ENCODE measurements around the gene NFATC3.

The NFATC3 gene

DNA sequence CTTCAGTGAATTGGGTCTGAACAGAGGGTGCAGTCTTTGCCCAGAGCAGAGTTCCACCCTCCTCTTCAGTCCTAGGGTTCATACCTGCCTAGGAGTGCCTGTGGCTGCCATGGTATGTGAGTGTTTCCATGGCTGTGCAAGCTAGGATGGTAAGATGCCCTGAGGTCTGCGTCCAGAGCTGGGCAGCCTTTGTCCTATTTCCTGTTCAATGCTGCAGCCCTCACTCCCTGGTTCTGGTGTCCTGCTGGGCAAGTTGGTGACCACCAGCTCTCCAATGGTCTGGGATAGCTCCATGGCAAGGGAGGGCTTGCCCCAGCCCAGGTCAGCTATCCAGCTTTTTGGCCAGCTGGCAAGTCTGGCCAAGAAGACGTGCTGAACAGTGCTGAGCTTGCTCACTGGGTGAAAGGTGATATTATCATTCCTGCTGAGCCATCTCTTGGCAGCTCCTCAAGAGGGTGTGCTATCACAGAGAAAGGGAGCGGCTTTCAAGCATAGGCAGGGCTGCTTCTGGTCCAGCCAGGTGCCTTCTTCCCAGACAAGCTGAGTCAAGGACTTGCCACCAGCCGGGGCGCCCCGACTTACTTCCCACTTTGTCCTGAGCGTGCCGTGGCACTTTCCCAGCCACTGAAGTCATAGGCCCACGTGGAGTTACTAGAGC lies 13.0 kb upstream of the NFATC3 start:
- no peak for DNase-seq (ENCODE audit: low spot score)

DNA sequence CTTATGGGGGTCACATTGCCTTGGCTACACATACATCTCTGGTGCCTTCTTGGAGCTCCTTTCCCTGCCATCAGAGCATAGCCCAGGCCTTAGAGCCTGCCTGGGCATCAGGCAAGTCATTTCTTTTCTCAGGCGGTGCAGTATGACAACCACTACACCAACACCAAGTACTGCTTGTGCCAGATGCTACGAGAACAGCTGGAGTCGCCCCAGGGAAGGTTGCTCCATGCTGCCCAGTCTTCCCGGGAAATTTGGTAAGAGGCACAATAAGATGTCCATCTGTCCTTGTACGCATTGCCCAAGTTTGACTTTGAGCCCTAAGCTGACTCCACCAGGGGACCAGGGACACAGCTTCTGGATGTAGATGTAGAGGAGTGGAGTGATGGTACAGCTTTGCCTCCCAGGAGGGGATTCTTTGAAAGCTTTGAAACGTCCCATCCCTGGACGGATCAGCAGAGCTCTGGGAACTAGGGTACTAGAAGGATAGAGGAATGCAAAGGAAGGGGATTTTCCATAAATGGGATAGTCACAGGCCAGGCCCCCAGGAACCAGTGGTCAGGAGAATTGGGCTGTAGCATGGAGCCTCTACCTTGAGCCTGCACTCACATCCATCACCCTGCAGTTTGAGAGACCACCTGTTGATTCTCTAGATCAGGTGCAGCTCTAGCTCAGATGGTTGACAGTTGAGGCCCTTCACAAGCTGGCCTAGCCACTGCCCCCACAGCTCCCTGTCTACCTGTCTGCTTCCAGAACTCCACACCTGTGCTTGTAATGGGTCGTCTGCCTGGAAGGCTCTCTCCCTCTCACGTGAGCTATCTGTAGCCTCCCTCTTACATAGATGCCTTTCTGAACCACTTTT lies 11.0 kb upstream of the NFATC3 start:
- DNase-seq (ENCODE audit: low spot score): no peak

- no peak for DNase-seq (ENCODE audit: low spot score)
These were observed 10.2 kb upstream of the NFATC3 start for GRCh38 chr16:68074850-68075555.

DNA sequence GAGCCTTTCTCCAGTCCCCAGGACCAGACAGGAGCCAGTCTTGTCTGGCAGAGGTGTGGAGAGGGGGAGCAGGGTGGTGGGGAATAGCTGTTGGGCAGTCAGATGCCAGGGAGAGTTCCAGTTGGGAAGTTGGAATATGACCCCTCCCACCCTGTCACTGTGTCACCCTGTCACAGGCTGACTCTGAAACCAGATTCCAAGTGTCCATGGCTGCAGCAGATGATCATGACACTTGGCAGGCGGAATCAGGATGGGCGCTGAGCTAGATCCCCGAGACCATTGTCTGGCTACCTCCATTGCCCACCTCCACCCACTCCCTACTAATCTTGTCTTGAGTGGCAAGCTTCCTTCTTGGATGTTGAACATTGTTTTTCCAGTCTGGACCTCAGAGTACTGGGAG lies 9.2 kb upstream of the NFATC3 start:
- DNase-seq (ENCODE audit: low spot score): no peak

- DNase-seq (ENCODE audit: low spot score): no peak
These were observed 8.6 kb upstream of the NFATC3 start for GRCh38 chr16:68076560-68076959.

GRCh38 chr16:68077866-68078700 lies 7.1 kb upstream of the NFATC3 start:
- DNase-seq (ENCODE audit: low spot score): no peak

GRCh38 chr16:68078701-68079375 lies 6.3 kb upstream of the NFATC3 start:
- no peak for DNase-seq (ENCODE audit: low spot score)

GRCh38 chr16:68079376-68079625 lies 5.9 kb upstream of the NFATC3 start:
- DNase-seq (ENCODE audit: low spot score): no peak

DNA sequence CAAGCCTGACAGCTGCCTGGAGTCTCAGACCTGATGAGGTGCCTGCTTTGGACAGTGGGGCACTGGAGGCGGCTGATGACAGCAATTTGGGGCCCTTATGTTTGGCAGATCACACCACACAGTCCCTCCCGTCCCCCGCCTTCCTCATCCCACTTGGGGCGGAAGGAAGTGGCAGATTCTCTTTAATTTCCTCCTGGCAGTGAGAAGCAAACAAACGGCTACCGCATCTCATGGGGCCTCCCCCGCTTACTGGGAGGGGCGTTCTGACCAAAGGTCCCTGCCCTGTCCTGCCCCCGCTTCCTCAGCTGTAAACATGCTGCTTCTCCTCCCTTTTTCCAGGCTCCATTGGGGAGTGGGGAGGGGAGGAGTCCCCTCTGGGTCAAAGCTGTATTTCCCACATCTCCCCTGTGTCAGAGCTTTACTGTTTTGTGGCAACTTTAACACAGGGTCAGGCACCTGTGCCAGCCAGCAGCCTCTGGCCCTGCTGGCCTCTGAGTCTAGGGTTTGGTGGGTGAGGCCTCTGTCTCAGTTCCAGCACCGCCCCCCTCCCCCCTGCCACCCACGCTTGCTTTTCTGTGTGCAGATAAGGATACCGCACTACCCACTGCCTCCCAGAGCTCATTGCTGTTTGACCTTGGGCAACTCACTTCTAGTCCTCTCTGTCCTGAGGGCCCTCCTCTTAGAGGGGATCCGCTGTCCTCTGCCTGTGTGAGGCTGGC lies 5.4 kb upstream of the NFATC3 start:
- peak; percentile 50 for DNase-seq (ENCODE audit: low spot score)

DNA sequence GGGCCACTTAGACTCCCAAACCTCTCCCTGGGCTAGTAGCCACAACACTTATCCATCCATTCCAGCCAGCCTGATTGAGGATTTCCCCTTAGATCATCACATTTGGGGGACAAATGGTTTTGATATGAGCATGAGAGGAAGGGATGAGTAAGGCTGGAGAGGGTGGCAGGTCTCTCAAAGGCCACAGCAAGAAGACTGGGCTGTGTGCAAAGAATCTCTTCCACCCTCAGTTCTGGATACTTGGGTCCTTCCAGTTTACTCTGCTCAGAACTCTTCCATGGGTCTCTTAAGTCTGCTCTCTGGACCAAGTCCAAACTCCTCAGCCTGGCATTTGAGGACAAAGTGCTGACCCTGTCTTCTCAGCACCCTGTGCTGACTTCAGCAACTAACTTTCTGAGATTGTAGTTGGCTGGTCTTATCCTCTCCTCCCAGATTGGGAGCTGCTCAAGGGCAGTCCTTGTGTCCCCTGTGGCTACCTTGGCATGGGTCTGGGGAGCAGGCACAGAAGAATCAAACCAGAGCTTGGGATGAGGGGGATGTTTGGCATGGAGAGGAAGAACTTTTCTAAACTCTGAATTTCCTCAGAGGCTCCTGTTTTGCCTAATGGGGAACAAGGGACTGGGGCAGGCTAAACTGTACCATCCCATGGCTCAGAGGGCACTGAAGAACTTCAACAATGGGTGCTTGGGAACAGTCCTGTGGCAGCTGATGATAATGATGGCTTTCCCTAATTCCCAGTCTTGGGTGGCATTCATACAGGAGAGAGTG lies 3.1 kb upstream of the NFATC3 start:
- DNase-seq (ENCODE audit: low spot score): no peak

DNA sequence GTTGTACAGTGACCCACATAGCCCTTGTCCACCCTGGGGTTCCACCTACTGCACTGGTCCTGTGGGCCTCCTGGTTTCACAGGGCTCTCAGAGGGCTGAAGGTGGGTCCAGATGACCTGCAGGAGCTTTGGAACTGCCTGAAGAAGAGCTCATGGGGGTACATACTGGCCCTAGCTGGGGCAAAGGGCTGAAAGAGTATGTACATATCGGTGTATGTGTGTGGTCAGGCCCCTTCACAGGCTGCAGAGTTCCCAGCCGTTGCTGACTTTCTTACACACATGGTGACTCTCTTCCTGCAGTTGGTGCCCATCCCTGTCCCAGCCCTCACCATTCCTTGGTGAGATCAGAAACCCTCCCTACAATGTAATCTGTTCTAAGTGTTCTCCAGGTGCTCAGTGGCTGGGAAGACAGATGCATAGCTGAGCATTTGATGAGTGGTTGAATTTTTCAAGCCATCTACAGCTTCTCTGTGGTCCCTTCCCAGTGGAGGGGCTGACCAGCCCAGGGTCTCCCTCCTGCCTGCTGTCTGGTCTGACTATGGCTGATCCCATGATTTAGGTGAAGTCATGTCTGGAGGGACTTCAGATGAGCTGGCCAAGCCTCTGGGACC lies 2.4 kb upstream of the NFATC3 start:
- no peak for DNase-seq (ENCODE audit: low spot score)

- no peak for DNase-seq (ENCODE audit: low spot score)
These were observed 1.9 kb upstream of the NFATC3 start for GRCh38 chr16:68083239-68083781.

GRCh38 chr16:68083861-68084503 lies 1.2 kb upstream of the NFATC3 start:
- no peak for DNase-seq (ENCODE audit: low spot score)

- peak; percentile 54 for DNase-seq (ENCODE audit: low spot score)
These were observed 489 bp upstream of the NFATC3 start for GRCh38 chr16:68084504-68085258.

- peak; percentile 67 for DNase-seq (ENCODE audit: low spot score)
These were observed 1.2 kb downstream of the NFATC3 start for GRCh38 chr16:68086336-68086841.

GRCh38 chr16:68086860-68087268 lies 1.7 kb downstream of the NFATC3 start:
- no peak for DNase-seq (ENCODE audit: low spot score)

- no peak for DNase-seq (ENCODE audit: low spot score)
These were observed 2.5 kb downstream of the NFATC3 start for GRCh38 chr16:68087688-68088087.

All from kidney capillary endothelial cell (primary cell).